ENCODE measurements around the gene BHLHA9. TPM values are rescaled to one million over a fixed set of nuclear protein-coding genes. Genes with fewer than 3 reads are reported as not detected.

BHLHA9 gene
- total and polyA plus RNA-seq, 2 of the 8 experiments (the other 6 are each of a cell fraction or from before 2014, with no cell fraction given): 0.29 to 0.34 TPM

- no peak overlapping the region for H2BK120ac ChIP-seq (replicated peaks; ENCODE audit: low read depth, low read length)
- DNase-seq (ENCODE audit: low read depth in 1 of 2, low spot score in 2 of 2): peak in 1 of 2 experiments; percentile 59
- H4K5ac ChIP-seq (ENCODE audit: insufficient read length, low read depth, low read length): no peak overlapping the region
- H2BK15ac ChIP-seq (ENCODE audit: low read length): no peak overlapping the region
- H3K4ac ChIP-seq (replicated peaks; ENCODE audit: insufficient read length, low read depth, low read length): no peak overlapping the region
- H2AK5ac ChIP-seq (ENCODE audit: low read depth, low read length): no peak overlapping the region
- peak overlapping the region; percentile 59 to 90 for H3K4me2 ChIP-seq (ENCODE audit: insufficient read depth in 1 of 2, low read depth in 2 of 2, low read length in 2 of 2)
- no peak overlapping the region for H2BK5ac ChIP-seq (ENCODE audit: low read depth, low read length)
- FAIRE-seq: no peak
- peak overlapping the region; percentile 82; the same call in 1 of the 2 replicates for H4K8ac ChIP-seq (ENCODE audit: extremely low read depth, insufficient read depth, low read length)
- H4K20me1 ChIP-seq (replicated peaks in 1 of 2; ENCODE audit: control insufficient read depth in 1 of 2, insufficient read depth in 2 of 2, low read length in 2 of 2): peaks cover 0 to 7% of the 10 kb centered on the region in 2 experiments
- peaks cover 0 to 3% of the 10 kb centered on the region in 2 experiments; a peak in 1 of 4 replicates for H3K79me2 ChIP-seq (ENCODE audit: control insufficient read depth in 1 of 2, insufficient read depth in 2 of 2, low read length in 2 of 2)
- no peak overlapping the region for H2BK20ac ChIP-seq (ENCODE audit: low read length)
- peak overlapping the region in 2 of 4 experiments; percentile 3 to 65; a peak in 5 of 8 replicates for H3K4me3 ChIP-seq (ENCODE audit: extremely low read depth in 1 of 4, insufficient read depth in 2 of 4, low read depth in 3 of 4, low read length in 4 of 4)
- ChIA-PET POLR2A (ENCODE audit: partially characterized antibody) (interaction anchor here (0.6 to 1.6 kb wide), 5 partner anchors 12 to 254 kb away, joined by 3 to 5 read pairs (median 3); partner anchors contain the start of gene BHLHA9), CTCF (ENCODE audit: partially characterized antibody) (interaction anchor here (0.8 to 2.0 kb wide), 4 partner anchors 21 to 41 kb away, joined by 3 to 9 read pairs (median 3); no protein-coding TSS in a partner anchor)
- H3K56ac ChIP-seq (replicated peaks; ENCODE audit: insufficient read length, low read depth, low read length): no peak overlapping the region
- H4K91ac ChIP-seq (replicated peaks; ENCODE audit: insufficient read length, low read length): no peak overlapping the region
- no peak overlapping the region for H3K27ac ChIP-seq (ENCODE audit: low read depth, low read length)
- H3K36me3 ChIP-seq (ENCODE audit: control insufficient read depth in 2 of 4, insufficient read depth in 4 of 4, low read length in 3 of 4): peaks cover 0 to 11% (median 0%) of the 10 kb centered on the region in 4 experiments; a peak in 1 of 8 replicates
- H3K14ac ChIP-seq (ENCODE audit: insufficient read length): no peak overlapping the region
- H3K23ac ChIP-seq (ENCODE audit: insufficient read length): no peak overlapping the region
- peaks cover 47 to 61% (median 57%) of the 10 kb centered on the region in 4 experiments for H3K27me3 ChIP-seq (replicated peaks in 1 of 4; ENCODE audit: control insufficient read depth in 3 of 4, extremely low read depth in 1 of 4, insufficient read depth in 3 of 4, low read length in 3 of 4)
- H3K4me1 ChIP-seq (replicated peaks in 1 of 4; ENCODE audit: control insufficient read depth in 3 of 4, insufficient read depth in 4 of 4, low read length in 3 of 4): peaks cover 0 to 4% (median 0%) of the 10 kb centered on the region in 4 experiments; a peak in 3 of 7 replicates
- H3K9ac ChIP-seq (replicated peaks in 1 of 4; ENCODE audit: extremely low read depth in 1 of 4, low read depth in 3 of 4, low read length in 3 of 4): no peak overlapping the region
- peaks cover 0 to 3% of the 10 kb centered on the region in 2 experiments; a peak in 1 of 4 replicates for H3K9me3 ChIP-seq (ENCODE audit: insufficient read depth in 2 of 2, low read depth in 1 of 2, low read length in 1 of 2)
- no peak overlapping the region; the same call in 1 of the 2 replicates for H3K18ac ChIP-seq (ENCODE audit: extremely low read depth, low read length)
- H3K23me2 ChIP-seq (ENCODE audit: low read depth, low read length): peaks cover 3% of the 10 kb centered on the region
- H2AFZ ChIP-seq (ENCODE audit: low read length): no peak overlapping the region
- H2BK12ac ChIP-seq (ENCODE audit: low read depth, low read length): no peak overlapping the region
- WGBS, 2 experiments (ENCODE audit: extremely low coverage in 1 of 2, insufficient coverage in 1 of 2, insufficient read length in 1 of 2, insufficient replicate concordance in 2 of 2, low coverage in 1 of 2, low lambda C conversion rate in 2 of 2, missing lambda C conversion rate in 1 of 2): 41% methylated on average over 18 of the region's 58 CpGs; no CpG with 5 or more reads in 1 of the 2 experiments
- no peaks in the 10 kb centered on the region for H3K79me1 ChIP-seq (ENCODE audit: low read depth, low read length)
- no peak for TF ChIP-seq RXRA (IDR thresholded peaks at IDR 0.05; ENCODE audit: insufficient read depth, low read depth, low read length)
- TF ChIP-seq SP1 (IDR thresholded peaks at IDR 0.05; ENCODE audit: low read depth, low read length): no peak
- peak; percentile 90 for TF ChIP-seq SUZ12 (IDR thresholded peaks at IDR 0.05; ENCODE audit: low read length)
- TF ChIP-seq, protein P1, sequence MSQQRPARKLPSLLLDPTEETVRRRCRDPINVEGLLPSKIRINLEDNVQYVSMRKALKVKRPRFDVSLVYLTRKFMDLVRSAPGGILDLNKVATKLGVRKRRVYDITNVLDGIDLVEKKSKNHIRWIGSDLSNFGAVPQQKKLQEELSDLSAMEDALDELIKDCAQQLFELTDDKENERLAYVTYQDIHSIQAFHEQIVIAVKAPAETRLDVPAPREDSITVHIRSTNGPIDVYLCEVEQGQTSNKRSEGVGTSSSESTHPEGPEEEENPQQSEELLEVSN (IDR thresholded peaks at IDR 0.05): peak; percentile 72; the same call in 1 of the 2 replicates
- TF ChIP-seq TCF12 (IDR thresholded peaks at IDR 0.05; ENCODE audit: low read depth, low read length): no peak
- TF ChIP-seq SRF (IDR thresholded peaks at IDR 0.05; ENCODE audit: low read depth, low read length): no peak
- no peak for TF ChIP-seq BCL11A (IDR thresholded peaks at IDR 0.05; ENCODE audit: low read depth in 2 of 2, low read length in 2 of 2)
- TF ChIP-seq EZH2 (IDR thresholded peaks at IDR 0.05; ENCODE audit: low read depth, low read length, severe bottlenecking): peak; percentile 91
- TF ChIP-seq NANOG (IDR thresholded peaks at IDR 0.05; ENCODE audit: insufficient read depth, low read depth, low read length, poor library complexity, severe bottlenecking): no peak
Observed at GRCh38 chr17:1227917-1228780, 42.1 kb upstream of the BHLHA9 start.
